GM12892 (cell line): Measurements from ENCODE around the gene CCNA1.

Experiments used
- POLR2A ChIP-seq: IDR thresholded peaks from 2 replicates; pipeline ENCODE4 v1.6.1; 2011; ENCODE audit warnings: low read depth, low read length, control low read depth
- POLR2AphosphoS5 ChIP-seq: IDR thresholded peaks from 2 replicates; pipeline ENCODE4 v1.6.1; 2011; ENCODE audit warnings: low read depth, low read length, control low read depth

DNA sequence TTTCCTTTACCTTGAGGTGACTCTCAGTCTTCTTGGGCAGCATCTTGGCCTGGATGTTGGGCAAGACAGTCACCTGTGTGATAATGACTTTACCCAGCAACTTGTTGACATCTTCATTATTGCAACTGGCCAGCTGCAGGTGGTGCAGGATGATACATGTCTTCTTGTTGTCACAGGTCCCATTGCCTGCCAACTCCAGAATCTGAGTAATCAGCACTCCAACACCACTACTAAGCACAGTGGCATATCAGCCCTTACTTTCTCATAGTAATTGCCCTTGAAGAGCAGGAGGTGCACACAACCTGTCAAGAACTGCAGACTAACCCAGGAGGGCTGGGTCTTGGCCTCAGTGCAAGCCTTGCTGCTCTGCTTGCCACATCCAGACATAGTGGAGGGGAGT lies 57.8 kb downstream of the CCNA1 start:
- no peak for TF ChIP-seq POLR2AphosphoS5
- TF ChIP-seq POLR2A, result no peak
